Retinal pigment epithelial cell (primary cell): ENCODE measurements around the gene NOS3.

Experiments
- DNase-seq: peaks from one replicate; pipeline ENCODE4 v3.0.0-alpha.2; 2010; ENCODE audit warnings: low read depth
- H3K4me3 ChIP-seq: 2 replicates; pipeline ENCODE4 v1.5.1; 2011; ENCODE audit warnings: mild to moderate bottlenecking, low read length, control low read depth, moderate library complexity
- CTCF ChIP-seq: conservative IDR thresholded peaks from 2 replicates; pipeline ENCODE4 v1.5.1; 2011; ENCODE audit warnings: low read depth, low read length, control low read depth, inconsistent platforms

The NOS3 gene

GRCh38 chr7:150997817-150998216 is 7.0 kb downstream of the NOS3 start:
- DNase-seq, result no peak
- H3K4me3 ChIP-seq, result no peak overlapping the region
- no peak for TF ChIP-seq CTCF

- H3K4me3 ChIP-seq, result no peak overlapping the region
- TF ChIP-seq CTCF, result no peak
- no peak for DNase-seq
Observed at GRCh38 chr7:150998341-150998740, 7.5 kb downstream of the NOS3 start.

- no peak for TF ChIP-seq CTCF
- no peak for DNase-seq
- H3K4me3 ChIP-seq, result no peak overlapping the region
Observed at GRCh38 chr7:150999001-150999400, 8.2 kb downstream of the NOS3 start.

GRCh38 chr7:150999497-151000230 is 8.8 kb downstream of the NOS3 start:
- no peak overlapping the region for H3K4me3 ChIP-seq
- no peak for TF ChIP-seq CTCF
- no peak for DNase-seq

GRCh38 chr7:151000897-151001495 is 10.2 kb downstream of the NOS3 start:
- no peak overlapping the region for H3K4me3 ChIP-seq
- DNase-seq, result no peak
- no peak for TF ChIP-seq CTCF

GRCh38 chr7:151001546-151001945 is 10.7 kb downstream of the NOS3 start:
- no peak for DNase-seq
- TF ChIP-seq CTCF, result no peak
- H3K4me3 ChIP-seq, result no peak overlapping the region

- no peak for TF ChIP-seq CTCF
- H3K4me3 ChIP-seq, result no peak overlapping the region
- DNase-seq, result no peak
Observed at GRCh38 chr7:151003572-151003971, 12.8 kb downstream of the NOS3 start.
